Lower leg skin (tissue), 4 donors: Measurements from ENCODE around the gene CENPP. TPM values are rescaled to one million over a fixed set of nuclear protein-coding genes. Genes with fewer than 3 reads are reported as not detected.

Experiments used
- DNase-seq, 2 donors: peaks; one replicate each; pipeline ENCODE4 v3.0.0-alpha.2; 2019; ENCODE audit warnings: low spot score in 2 of 2
- H3K4me3 ChIP-seq: fragments of 200-600 bp; sonication (generic); 2 replicates; pipeline ENCODE4 v1.5.1; 2017; ENCODE audit warnings: mild to moderate bottlenecking, low read depth; ENCODE audit not compliant: poor library complexity, severe bottlenecking
- CTCF ChIP-seq, 3 donors: fragments of 450-650 bp; IDR thresholded peaks; one replicate each; pipeline ENCODE4 v1.5.1; 2016; ENCODE audit warnings: antibody characterized with exemption in 3 of 3, mild to moderate bottlenecking in 3 of 3, moderate library complexity in 2 of 3
- POLR2A ChIP-seq, 2 donors: fragments of 450-650 bp; IDR thresholded peaks; one replicate each; pipeline ENCODE4 v1.6.1; 2016 to 2017; ENCODE audit warnings: antibody characterized with exemption in 2 of 2, mild to moderate bottlenecking in 1 of 2, moderate library complexity in 1 of 2
- WGBS, 2 donors: methylation state at CpG; one replicate each; pipeline ENCODE4 v1.1.5; 2018; 5-methylcytosine and 5-hydroxymethylcytosine counted together
- intact Hi-C: fragments of 100-400 bp; cut with DNase I; formaldehyde crosslinking; loops from one replicate; pipeline ENCODE4 v1.15.0; 2023; ENCODE audit warnings: low total_unique reads
- total RNA-seq, 4 donors: library from RNA; depleted of rRNA; stranded (reverse); fragments of >200 nt; gene quantifications; one replicate each; pipeline ENCODE4 v1.1.0, GENCODE V29; 2016

CENPP gene
- total RNA-seq, 4 donors from 2014 or later: 7.8 to 28.8 (median 12.2) TPM

- no peak for DNase-seq
- no peak for TF ChIP-seq POLR2A (IDR thresholded peaks at IDR 0.05)
- no peak for TF ChIP-seq CTCF (IDR thresholded peaks at IDR 0.05)
- H3K4me3 ChIP-seq: no peak overlapping the region
- 80 to 82% methylated on average over 5 of the region's 5 CpGs for whole genome bisulfite sequencing, 2 donors
- intact Hi-C loops: no loop called here
Observed at GRCh38 chr9:92483627-92484545, 158.1 kb downstream of the CENPP start.

- no peak for DNase-seq
- TF ChIP-seq CTCF (IDR thresholded peaks at IDR 0.05) (no peak), POLR2A (IDR thresholded peaks at IDR 0.05) (no peak)
- intact Hi-C loops: no loop called here
- no peak overlapping the region for H3K4me3 ChIP-seq
- WGBS, 2 donors: 88 to 90% methylated on average over 3 of the region's 3 CpGs
Observed at GRCh38 chr9:92484563-92484962, 158.8 kb downstream of the CENPP start.

GRCh38 chr9:92486371-92486770 is 160.6 kb downstream of the CENPP start:
- WGBS, 2 donors: 82% methylated on average over 3 of the region's 3 CpGs
- H3K4me3 ChIP-seq: no peak overlapping the region
- no peak for DNase-seq
- intact Hi-C loops: no loop called here
- TF ChIP-seq CTCF (IDR thresholded peaks at IDR 0.05): no peak
- TF ChIP-seq POLR2A (IDR thresholded peaks at IDR 0.05): no peak

GRCh38 chr9:92488681-92489550 is 163.2 kb downstream of the CENPP start:
- TF ChIP-seq CTCF (IDR thresholded peaks at IDR 0.05) (no peak), POLR2A (IDR thresholded peaks at IDR 0.05) (no peak)
- no peak overlapping the region for H3K4me3 ChIP-seq
- no peak for DNase-seq
- intact Hi-C loops: no loop called here
- 48 to 58% methylated on average over 4 of the region's 4 CpGs for WGBS, 2 donors

GRCh38 chr9:92492781-92493401 is 167.1 kb downstream of the CENPP start:
- H3K4me3 ChIP-seq: no peak overlapping the region
- intact Hi-C loops: no loop called here
- DNase-seq: no peak
- TF ChIP-seq POLR2A (IDR thresholded peaks at IDR 0.05) (no peak), CTCF (IDR thresholded peaks at IDR 0.05) (no peak)
- WGBS, 2 donors: 80 to 83% methylated on average over 2 to 3 of the region's 3 CpGs
